HEK293 (cell line): ENCODE data around the gene TTC34.

Experiments used
- BCL11B ChIP-seq: fragments of 450-650 bp; formaldehyde crosslinking; IDR thresholded peaks from 2 replicates; pipeline ENCODE4 v1.5.1; 2016; ENCODE audit warnings: low read depth, missing biosample characterization, missing genetic modification characterization
- GLI2 ChIP-seq: fragments of 450-650 bp; formaldehyde crosslinking; IDR thresholded peaks from 2 replicates; pipeline ENCODE4; 2017; ENCODE audit warnings: missing biosample characterization, missing genetic modification characterization, low read depth, borderline replicate concordance
- HOXA7 ChIP-seq: sonication (generic); formaldehyde crosslinking; IDR thresholded peaks from 2 replicates; pipeline ENCODE4 v1.8.1; 2022; ENCODE audit warnings: missing genetic modification reagents, borderline replicate concordance
- KLF8 ChIP-seq: fragments of 450-650 bp; formaldehyde crosslinking; IDR thresholded peaks from 2 replicates; pipeline ENCODE4 v1.5.1; 2016; ENCODE audit warnings: missing biosample characterization, missing genetic modification characterization
- KLF9 ChIP-seq: fragments of 450-650 bp; formaldehyde crosslinking; IDR thresholded peaks from 2 replicates; pipeline ENCODE4 v1.5.1; 2016; ENCODE audit warnings: missing biosample characterization, missing genetic modification characterization, low read depth
- MZF1 ChIP-seq: fragments of 450-650 bp; formaldehyde crosslinking; IDR thresholded peaks from 2 replicates; pipeline ENCODE4 v1.5.1; 2017; ENCODE audit warnings: missing biosample characterization, missing genetic modification characterization, borderline replicate concordance
- PBX3 ChIP-seq: sonication (generic); formaldehyde crosslinking; IDR thresholded peaks from 2 replicates; pipeline ENCODE4 v1.8.1; 2022; ENCODE audit warnings: mild to moderate bottlenecking, moderate library complexity, missing genetic modification reagents
- SCRT1 ChIP-seq: fragments of 450-650 bp; formaldehyde crosslinking; IDR thresholded peaks from 2 replicates; pipeline ENCODE4 v1.5.1; 2016; ENCODE audit warnings: missing biosample characterization, missing genetic modification characterization, borderline replicate concordance
- SP3 ChIP-seq: fragments of 450-650 bp; formaldehyde crosslinking; IDR thresholded peaks from 2 replicates; pipeline ENCODE4 v1.5.1; 2016; ENCODE audit warnings: missing biosample characterization, missing genetic modification characterization
- ZFP41 ChIP-seq: fragments of 450-650 bp; formaldehyde crosslinking; IDR thresholded peaks from 2 replicates; pipeline ENCODE4 v1.5.1; 2016; ENCODE audit warnings: missing biosample characterization, missing genetic modification characterization, borderline replicate concordance
- ZNF114 ChIP-seq: fragments of 450-650 bp; formaldehyde crosslinking; IDR thresholded peaks from 2 replicates; pipeline ENCODE4 v1.5.0; 2017; ENCODE audit warnings: missing biosample characterization, missing genetic modification characterization
- ZNF274 ChIP-seq, 2 experiments: fragments of 200-500 bp in 1 of 2; fragments of 450-650 bp in 1 of 2; sonication (Bioruptor generic) in 1 of 2; formaldehyde crosslinking in 1 of 2; IDR thresholded peaks; 2 replicates each; pipeline versions ENCODE4 v1.5.1 to v1.6.1; 2014 to 2016; ENCODE audit warnings: borderline replicate concordance in 1 of 2, inconsistent platforms in 1 of 2, low read length in 1 of 2, missing biosample characterization in 1 of 2, missing genetic modification characterization in 1 of 2
- ZNF423 ChIP-seq: fragments of 450-650 bp; formaldehyde crosslinking; IDR thresholded peaks from 2 replicates; pipeline ENCODE4 v1.5.1; 2016; ENCODE audit warnings: missing biosample characterization, missing genetic modification characterization
- ZNF560 ChIP-seq: fragments of 450-650 bp; formaldehyde crosslinking; IDR thresholded peaks from 2 replicates; pipeline ENCODE4 v1.5.1; 2017; ENCODE audit warnings: missing biosample characterization, missing genetic modification characterization, borderline replicate concordance
- ZNF571 ChIP-seq: fragments of 450-650 bp; formaldehyde crosslinking; IDR thresholded peaks from 2 replicates; pipeline ENCODE4 v1.5.0; 2017; ENCODE audit warnings: missing biosample characterization, missing genetic modification characterization
- ZNF610 ChIP-seq: fragments of 450-650 bp; formaldehyde crosslinking; IDR thresholded peaks from 2 replicates; pipeline ENCODE4 v1.5.1; 2016; ENCODE audit warnings: missing biosample characterization, missing genetic modification characterization, borderline replicate concordance
- ZNF658 ChIP-seq: fragments of 450-650 bp; formaldehyde crosslinking; IDR thresholded peaks from 2 replicates; pipeline ENCODE4; 2016; ENCODE audit warnings: missing biosample characterization, missing genetic modification characterization
- ZNF660 ChIP-seq: fragments of 450-650 bp; IDR thresholded peaks from 2 replicates; pipeline ENCODE4 v1.5.1; 2018; ENCODE audit warnings: missing biosample characterization, mild to moderate bottlenecking, missing genetic modification characterization
- ZNF664 ChIP-seq: fragments of 450-650 bp; formaldehyde crosslinking; IDR thresholded peaks from 2 replicates; pipeline ENCODE4 v1.5.1; 2016; ENCODE audit warnings: missing biosample characterization, missing genetic modification characterization
- ZNF701 ChIP-seq: fragments of 450-650 bp; formaldehyde crosslinking; IDR thresholded peaks from 2 replicates; pipeline ENCODE4 v1.5.1; 2016; ENCODE audit warnings: missing biosample characterization, missing genetic modification characterization
- TF ChIP-seq, protein P1 (sequence below): fragments of 450-650 bp; formaldehyde crosslinking; IDR thresholded peaks from 2 replicates; pipeline ENCODE4 v1.5.1; 2016; ENCODE audit warnings: missing biosample characterization, missing genetic modification characterization
- TF ChIP-seq, protein P2 (sequence below): fragments of 450-650 bp; IDR thresholded peaks from 2 replicates; pipeline ENCODE4 v1.5.1; 2018; ENCODE audit warnings: missing biosample characterization, mild to moderate bottlenecking, missing genetic modification characterization
- TF ChIP-seq, protein P3 (sequence below): fragments of 450-650 bp; formaldehyde crosslinking; IDR thresholded peaks from 2 replicates; pipeline ENCODE4 v1.5.1; 2016; ENCODE audit warnings: missing biosample characterization, missing genetic modification characterization
- TF ChIP-seq, protein P4 (sequence below): fragments of 450-650 bp; formaldehyde crosslinking; IDR thresholded peaks from 2 replicates; pipeline ENCODE4 v1.5.1; 2017; ENCODE audit warnings: missing biosample characterization, missing genetic modification characterization
- TF ChIP-seq, protein P5 (sequence below): fragments of 450-650 bp; formaldehyde crosslinking; IDR thresholded peaks from 2 replicates; pipeline ENCODE4 v1.5.1; 2016; ENCODE audit warnings: missing biosample characterization, missing genetic modification characterization

The TTC34 gene

GRCh38 chr1:2642560-2643413 lies 158.7 kb downstream of the TTC34 start (continued):
- TF ChIP-seq, protein P1, sequence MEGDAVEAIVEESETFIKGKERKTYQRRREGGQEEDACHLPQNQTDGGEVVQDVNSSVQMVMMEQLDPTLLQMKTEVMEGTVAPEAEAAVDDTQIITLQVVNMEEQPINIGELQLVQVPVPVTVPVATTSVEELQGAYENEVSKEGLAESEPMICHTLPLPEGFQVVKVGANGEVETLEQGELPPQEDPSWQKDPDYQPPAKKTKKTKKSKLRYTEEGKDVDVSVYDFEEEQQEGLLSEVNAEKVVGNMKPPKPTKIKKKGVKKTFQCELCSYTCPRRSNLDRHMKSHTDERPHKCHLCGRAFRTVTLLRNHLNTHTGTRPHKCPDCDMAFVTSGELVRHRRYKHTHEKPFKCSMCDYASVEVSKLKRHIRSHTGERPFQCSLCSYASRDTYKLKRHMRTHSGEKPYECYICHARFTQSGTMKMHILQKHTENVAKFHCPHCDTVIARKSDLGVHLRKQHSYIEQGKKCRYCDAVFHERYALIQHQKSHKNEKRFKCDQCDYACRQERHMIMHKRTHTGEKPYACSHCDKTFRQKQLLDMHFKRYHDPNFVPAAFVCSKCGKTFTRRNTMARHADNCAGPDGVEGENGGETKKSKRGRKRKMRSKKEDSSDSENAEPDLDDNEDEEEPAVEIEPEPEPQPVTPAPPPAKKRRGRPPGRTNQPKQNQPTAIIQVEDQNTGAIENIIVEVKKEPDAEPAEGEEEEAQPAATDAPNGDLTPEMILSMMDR (tag by site-specific recombination) = peak; percentile 62
- TF ChIP-seq, protein P2, sequence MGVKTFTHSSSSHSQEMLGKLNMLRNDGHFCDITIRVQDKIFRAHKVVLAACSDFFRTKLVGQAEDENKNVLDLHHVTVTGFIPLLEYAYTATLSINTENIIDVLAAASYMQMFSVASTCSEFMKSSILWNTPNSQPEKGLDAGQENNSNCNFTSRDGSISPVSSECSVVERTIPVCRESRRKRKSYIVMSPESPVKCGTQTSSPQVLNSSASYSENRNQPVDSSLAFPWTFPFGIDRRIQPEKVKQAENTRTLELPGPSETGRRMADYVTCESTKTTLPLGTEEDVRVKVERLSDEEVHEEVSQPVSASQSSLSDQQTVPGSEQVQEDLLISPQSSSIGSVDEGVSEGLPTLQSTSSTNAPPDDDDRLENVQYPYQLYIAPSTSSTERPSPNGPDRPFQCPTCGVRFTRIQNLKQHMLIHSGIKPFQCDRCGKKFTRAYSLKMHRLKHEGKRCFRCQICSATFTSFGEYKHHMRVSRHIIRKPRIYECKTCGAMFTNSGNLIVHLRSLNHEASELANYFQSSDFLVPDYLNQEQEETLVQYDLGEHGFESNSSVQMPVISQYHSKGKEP (tag by site-specific recombination) = no peak
- no peak for TF ChIP-seq SCRT1
- 0 out of 2 replicates have a peak, but pooled peaks have one; percentile 30 for TF ChIP-seq PBX3 (CRISPR knock-in tag)
- no peak for TF ChIP-seq HOXA7 (CRISPR knock-in tag)
- no peak for TF ChIP-seq ZNF571
- no peak for TF ChIP-seq ZNF274 (IDR thresholded peaks at IDR 0.05; ENCODE audit: low read length)
- no peak for TF ChIP-seq ZNF274 (tag by site-specific recombination; IDR thresholded peaks at IDR 0.05; ENCODE audit: borderline replicate concordance)
- TF ChIP-seq, protein P3, sequence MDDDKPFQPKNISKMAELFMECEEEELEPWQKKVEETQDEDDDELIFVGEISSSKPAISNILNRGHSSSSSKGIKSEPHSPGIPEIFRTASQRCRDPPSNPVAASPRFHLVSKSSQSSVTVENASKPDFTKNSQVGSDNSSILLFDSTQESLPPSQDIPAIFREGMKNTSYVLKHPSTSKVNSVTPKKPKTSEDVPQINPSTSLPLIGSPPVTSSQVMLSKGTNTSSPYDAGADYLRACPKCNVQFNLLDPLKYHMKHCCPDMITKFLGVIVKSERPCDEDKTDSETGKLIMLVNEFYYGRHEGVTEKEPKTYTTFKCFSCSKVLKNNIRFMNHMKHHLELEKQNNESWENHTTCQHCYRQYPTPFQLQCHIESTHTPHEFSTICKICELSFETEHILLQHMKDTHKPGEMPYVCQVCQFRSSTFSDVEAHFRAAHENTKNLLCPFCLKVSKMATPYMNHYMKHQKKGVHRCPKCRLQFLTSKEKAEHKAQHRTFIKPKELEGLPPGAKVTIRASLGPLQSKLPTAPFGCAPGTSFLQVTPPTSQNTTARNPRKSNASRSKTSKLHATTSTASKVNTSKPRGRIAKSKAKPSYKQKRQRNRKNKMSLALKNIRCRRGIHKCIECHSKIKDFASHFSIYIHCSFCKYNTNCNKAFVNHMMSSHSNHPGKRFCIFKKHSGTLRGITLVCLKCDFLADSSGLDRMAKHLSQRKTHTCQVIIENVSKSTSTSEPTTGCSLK (tag by site-specific recombination) = no peak
- no peak for TF ChIP-seq ZNF664 (tag by site-specific recombination)
- TF ChIP-seq MZF1 (tag by site-specific recombination) = no peak
- peak; percentile 73 for TF ChIP-seq KLF9 (tag by site-specific recombination)
- peak; percentile 77 for TF ChIP-seq ZNF423 (tag by site-specific recombination)
- TF ChIP-seq, protein P4, sequence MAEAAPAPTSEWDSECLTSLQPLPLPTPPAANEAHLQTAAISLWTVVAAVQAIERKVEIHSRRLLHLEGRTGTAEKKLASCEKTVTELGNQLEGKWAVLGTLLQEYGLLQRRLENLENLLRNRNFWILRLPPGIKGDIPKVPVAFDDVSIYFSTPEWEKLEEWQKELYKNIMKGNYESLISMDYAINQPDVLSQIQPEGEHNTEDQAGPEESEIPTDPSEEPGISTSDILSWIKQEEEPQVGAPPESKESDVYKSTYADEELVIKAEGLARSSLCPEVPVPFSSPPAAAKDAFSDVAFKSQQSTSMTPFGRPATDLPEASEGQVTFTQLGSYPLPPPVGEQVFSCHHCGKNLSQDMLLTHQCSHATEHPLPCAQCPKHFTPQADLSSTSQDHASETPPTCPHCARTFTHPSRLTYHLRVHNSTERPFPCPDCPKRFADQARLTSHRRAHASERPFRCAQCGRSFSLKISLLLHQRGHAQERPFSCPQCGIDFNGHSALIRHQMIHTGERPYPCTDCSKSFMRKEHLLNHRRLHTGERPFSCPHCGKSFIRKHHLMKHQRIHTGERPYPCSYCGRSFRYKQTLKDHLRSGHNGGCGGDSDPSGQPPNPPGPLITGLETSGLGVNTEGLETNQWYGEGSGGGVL (tag by site-specific recombination) = peak; percentile 90
- peak; percentile 40; the same call in 1 of the 2 replicates for TF ChIP-seq KLF8
- peak; percentile 88 for TF ChIP-seq BCL11B
- TF ChIP-seq ZNF701 (tag by site-specific recombination) = no peak
- TF ChIP-seq, protein P5, sequence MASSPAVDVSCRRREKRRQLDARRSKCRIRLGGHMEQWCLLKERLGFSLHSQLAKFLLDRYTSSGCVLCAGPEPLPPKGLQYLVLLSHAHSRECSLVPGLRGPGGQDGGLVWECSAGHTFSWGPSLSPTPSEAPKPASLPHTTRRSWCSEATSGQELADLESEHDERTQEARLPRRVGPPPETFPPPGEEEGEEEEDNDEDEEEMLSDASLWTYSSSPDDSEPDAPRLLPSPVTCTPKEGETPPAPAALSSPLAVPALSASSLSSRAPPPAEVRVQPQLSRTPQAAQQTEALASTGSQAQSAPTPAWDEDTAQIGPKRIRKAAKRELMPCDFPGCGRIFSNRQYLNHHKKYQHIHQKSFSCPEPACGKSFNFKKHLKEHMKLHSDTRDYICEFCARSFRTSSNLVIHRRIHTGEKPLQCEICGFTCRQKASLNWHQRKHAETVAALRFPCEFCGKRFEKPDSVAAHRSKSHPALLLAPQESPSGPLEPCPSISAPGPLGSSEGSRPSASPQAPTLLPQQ (tag by site-specific recombination) = 0 out of 2 replicates have a peak, but pooled peaks have one; percentile 62
- TF ChIP-seq SP3 (tag by site-specific recombination) = peak; percentile 71
- TF ChIP-seq ZNF610 (tag by site-specific recombination) = peak; percentile 55; the same call in 1 of the 2 replicates
- no peak for TF ChIP-seq ZNF114 (tag by site-specific recombination)
- TF ChIP-seq ZNF560 (tag by site-specific recombination) = no peak
- no peak for TF ChIP-seq ZNF660
- no peak for TF ChIP-seq ZFP41 (tag by site-specific recombination)
- no peak for TF ChIP-seq GLI2 (tag by site-specific recombination)
- TF ChIP-seq ZNF658 = no peak
